HCT116 (cell line): ENCODE measurements around the gene ABHD10. TPM values are rescaled to one million over a fixed set of nuclear protein-coding genes. Genes with fewer than 3 reads are reported as not detected.

ENCODE experiments used
- ATAC-seq: fragments of 200-7000 bp; cut with Tn5 transposase; 2 replicates; pipeline ENCODE4 v1.9.1; 2020; ENCODE audit warnings: mild to moderate bottlenecking, moderate library complexity
- BruUV-seq: library from RNA; stranded (reverse); fragments of 400-500 nt; replicated peaks from 2 replicates; lab custom pipeline; 2021; lab: Mats Ljungman, UMichigan
- CTCF ChIA-PET: fragments of 300-600 bp; sonication (Branson Sonifier 250); formaldehyde crosslinking; loops from one replicate; lab custom pipeline; 2021; ENCODE audit warnings: antibody characterized with exemption; lab: Charles Lee
- POLR2A ChIA-PET: fragments of 300-600, 350-600 bp; sonication (Branson Sonifier 250); formaldehyde crosslinking; loops from one replicate; lab custom pipeline; 2021; ENCODE audit warnings: antibody characterized with exemption; lab: Charles Lee
- RAD21 ChIA-PET, 2 experiments: fragments of 300-600 bp; sonication (Branson Sonifier 250); formaldehyde crosslinking; loops; one replicate each; lab custom pipeline; 2023; ENCODE audit warnings: low total read pairs in 2 of 2; ENCODE audit not compliant: uncharacterized antibody in 2 of 2, unreplicated experiment in 2 of 2, low non-redundant PET in 1 of 2; lab: Charles Lee
- DNase-seq: peaks from one replicate; pipeline ENCODE4 v3.0.0-alpha.2; 2010; ENCODE audit warnings: low read depth, low spot score
- H2AFZ ChIP-seq: fragments of 200-600 bp; shearing (Covaris generic), sonication (generic); 2 replicates; pipeline ENCODE4 v1.6.1; 2017; ENCODE audit warnings: low read depth, mixed run types, mixed read lengths, antibody characterized with exemption, low read length; ENCODE audit not compliant: poor library complexity, severe bottlenecking
- H3K27ac ChIP-seq: 2 replicates; pipeline ENCODE4 v1.5.1; 2012; ENCODE audit warnings: low read depth, low read length
- H3K27me3 ChIP-seq: fragments of 200-600 bp; sonication (generic); 2 replicates; pipeline ENCODE4 v1.6.1; 2016; ENCODE audit warnings: mixed run types, low read length, mixed read lengths; ENCODE audit not compliant: insufficient read depth
- H3K36me3 ChIP-seq, 2 experiments: fragments of 200-500 bp in 1 of 2; fragments of 200-600 bp in 1 of 2; sonication (Bioruptor generic) in 1 of 2; sonication (generic) in 1 of 2; 2 replicates each; pipeline versions ENCODE4 v1.5.1 to v1.6.1; 2014 to 2016; ENCODE audit warnings: low read length in 2 of 2, inconsistent platforms in 1 of 2, mixed read lengths in 1 of 2, mixed run types in 1 of 2; ENCODE audit not compliant: insufficient read depth in 2 of 2, control insufficient read depth in 1 of 2
- H3K4me1 ChIP-seq, 2 experiments: fragments of 200-600 bp in 1 of 2; sonication (generic) in 1 of 2; 2 replicates each; pipeline versions ENCODE4 v1.5.1 to v1.6.1; 2012 to 2017; ENCODE audit warnings: low read length in 2 of 2, inconsistent platforms in 1 of 2, mild to moderate bottlenecking in 1 of 2, mixed read lengths in 1 of 2, mixed run types in 1 of 2, moderate library complexity in 1 of 2; ENCODE audit not compliant: insufficient read depth in 2 of 2, control insufficient read depth in 1 of 2
- H3K4me2 ChIP-seq: fragments of 200-600 bp; sonication (generic); 2 replicates; pipeline ENCODE4 v1.6.1; 2017; ENCODE audit warnings: mixed run types, low read length, mixed read lengths
- H3K4me3 ChIP-seq, 2 experiments: fragments of 200-600 bp in 1 of 2; sonication (generic) in 1 of 2; replicated peaks in 1 of 2; 2 replicates each; pipeline ENCODE4 v1.5.1; 2011 to 2016; ENCODE audit warnings: low read length in 2 of 2, control low read depth in 1 of 2, low read depth in 1 of 2, mild to moderate bottlenecking in 1 of 2, mixed read lengths in 1 of 2, mixed run types in 1 of 2
- H3K79me2 ChIP-seq: fragments of 200-600 bp; sonication (generic); 2 replicates; pipeline ENCODE4 v1.6.1; 2017; ENCODE audit warnings: mild to moderate bottlenecking, mixed run types, low read length, moderate library complexity, mixed read lengths; ENCODE audit not compliant: insufficient read depth
- H3K9ac ChIP-seq: fragments of 200-600 bp; sonication (generic); 2 replicates; pipeline ENCODE4 v1.6.1; 2016; ENCODE audit warnings: low read length, mixed read lengths
- H3K9me2 ChIP-seq: fragments of 200-600 bp; sonication (generic), shearing (Covaris generic); 2 replicates; pipeline ENCODE4 v1.6.1; 2017; ENCODE audit warnings: mixed run types, mild to moderate bottlenecking, moderate library complexity; ENCODE audit not compliant: insufficient read depth
- H3K9me3 ChIP-seq, 2 experiments: fragments of 200-500 bp in 1 of 2; fragments of 200-600 bp in 1 of 2; sonication (Bioruptor generic) in 1 of 2; sonication (generic) in 1 of 2; 2 replicates each; pipeline ENCODE4 v1.6.1; 2014 to 2017; ENCODE audit warnings: low read length in 2 of 2, mixed read lengths in 2 of 2, inconsistent platforms in 1 of 2, low read depth in 1 of 2, mild to moderate bottlenecking in 1 of 2, mixed run types in 1 of 2, moderate library complexity in 1 of 2; ENCODE audit not compliant: control insufficient read depth in 1 of 2, insufficient read depth in 1 of 2
- H4K20me1 ChIP-seq: fragments of 200-600 bp; sonication (generic), shearing (Covaris generic); 2 replicates; pipeline ENCODE4 v1.6.1; 2017; ENCODE audit warnings: mixed run types, mild to moderate bottlenecking, moderate library complexity; ENCODE audit not compliant: insufficient read depth
- ATF3 ChIP-seq: IDR thresholded peaks from 2 replicates; pipeline ENCODE4 v1.6.1; 2012
- CBX3 ChIP-seq: IDR thresholded peaks from 2 replicates; pipeline ENCODE4 v1.6.1; 2012; ENCODE audit warnings: low read depth
- CEBPB ChIP-seq: IDR thresholded peaks from 2 replicates; pipeline ENCODE4 v1.6.1; 2012; ENCODE audit warnings: low read depth
- CTCF ChIP-seq, 3 experiments: fragments of 200-600 bp in 1 of 3; sonication (generic) in 1 of 3; IDR thresholded peaks in 2 of 3; conservative IDR thresholded peaks in 1 of 3; 2 replicates each; pipeline ENCODE4 v1.5.1; 2012 to 2017; ENCODE audit warnings: low read depth in 2 of 3, low read length in 2 of 3, antibody characterized with exemption in 1 of 3, borderline replicate concordance in 1 of 3, control low read depth in 1 of 3, mild to moderate bottlenecking in 1 of 3, mixed read lengths in 1 of 3, mixed run types in 1 of 3, moderate library complexity in 1 of 3; ENCODE audit not compliant: insufficient read depth in 1 of 3
- ELF1 ChIP-seq: IDR thresholded peaks from 2 replicates; pipeline ENCODE4 v1.6.1; 2012; ENCODE audit warnings: low read depth, borderline replicate concordance
- EZH2phosphoT487 ChIP-seq: fragments of 200-600 bp; IDR thresholded peaks from 2 replicates; pipeline ENCODE4 v1.6.1; 2018; ENCODE audit warnings: antibody characterized with exemption, borderline replicate concordance
- FOSL1 ChIP-seq: IDR thresholded peaks from 2 replicates; pipeline ENCODE4 v1.6.1; 2012; ENCODE audit warnings: low read depth
- MAX ChIP-seq: IDR thresholded peaks from 2 replicates; pipeline ENCODE4 v1.6.1; 2012
- POLR2A ChIP-seq: IDR thresholded peaks from 2 replicates; pipeline ENCODE4 v1.7.0; 2011; ENCODE audit warnings: borderline replicate concordance; ENCODE audit not compliant: insufficient read depth, insufficient read length; ENCODE audit errors: extremely low read depth
- POLR2AphosphoS5 ChIP-seq: IDR thresholded peaks from 2 replicates; pipeline ENCODE4 v1.6.1; 2011; ENCODE audit warnings: mild to moderate bottlenecking, low read depth, low read length, moderate library complexity
- RAD21 ChIP-seq: IDR thresholded peaks from 2 replicates; pipeline ENCODE4 v1.6.1; 2012; ENCODE audit warnings: low read depth, mild to moderate bottlenecking
- SIN3A ChIP-seq: IDR thresholded peaks from 2 replicates; pipeline ENCODE4 v1.6.1; 2012; ENCODE audit warnings: low read depth
- SRF ChIP-seq: IDR thresholded peaks from 2 replicates; pipeline ENCODE4 v1.6.1; 2012; ENCODE audit warnings: low read depth
- TCF7L2 ChIP-seq: IDR thresholded peaks from 2 replicates; pipeline ENCODE4 v1.7.0; 2011; ENCODE audit warnings: borderline replicate concordance, inconsistent platforms; ENCODE audit not compliant: insufficient read depth, insufficient read length; ENCODE audit errors: extremely low read depth
- intact Hi-C: fragments of 100-400 bp; cut with micrococcal nuclease; formaldehyde crosslinking; loops from 2 replicates; pipeline ENCODE4 v1.10.0; 2022
- total RNA-seq: library from RNA; stranded (reverse); gene quantifications from one replicate; pipeline ENCODE4 v1.2.1, GENCODE V29; 2021; ENCODE audit not compliant: unreplicated experiment

Gene ABHD10
- total RNA-seq, 1 experiment from 2014 or later = 295 TPM

- DNase-seq = no peak
- BruUV-seq = no TSS peak
- intact Hi-C loops = no loop called here
- Histone ChIP-seq H3K4me1 (no peaks in the 10 kb centered on the region), H3K4me3 (no peak overlapping the region)
- TF ChIP-seq ELF1 (no peak), TCF7L2 (no peak), RAD21 (no peak)
- TF ChIP-seq, all 23 proteins: peak for 0
- RAD21 ChIA-PET = interaction anchor here in 1 of 2 experiments (0.7 kb wide), 1 partner anchor 427 kb away, joined by 3 read pairs; no protein-coding TSS in a partner anchor
- POLR2A ChIA-PET = no interaction called here
- CTCF ChIA-PET = interaction anchor here (1.1 to 3.0 kb wide), 2 partner anchors 12 to 17 kb away, joined by 3 to 10 read pairs; no protein-coding TSS in a partner anchor
- H3K27me3 ChIP-seq = no peaks in the 10 kb centered on the region
- H2AFZ ChIP-seq = no peak overlapping the region
- no peak overlapping the region for H3K27ac ChIP-seq
- no peaks in the 10 kb centered on the region for H3K9me2 ChIP-seq
- H4K20me1 ChIP-seq = no peaks in the 10 kb centered on the region
- H3K9ac ChIP-seq = no peak overlapping the region
- H3K79me2 ChIP-seq = no peaks in the 10 kb centered on the region
- ATAC-seq = no peak
- no peaks in the 10 kb centered on the region for H3K36me3 ChIP-seq
- no peak overlapping the region for H3K4me2 ChIP-seq
- no peaks in the 10 kb centered on the region for H3K9me3 ChIP-seq
Observed at GRCh38 chr3:112030901-112031300, 52.1 kb downstream of the ABHD10 start.

- Histone ChIP-seq H3K36me3 (no peaks in the 10 kb centered on the region), H3K9me3 (no peaks in the 10 kb centered on the region), H3K4me1 (no peaks in the 10 kb centered on the region), H3K9me2 (no peaks in the 10 kb centered on the region), H2AFZ (no peak overlapping the region), H3K9ac (no peak overlapping the region), H3K27me3 (no peaks in the 10 kb centered on the region), H3K4me3 (no peak overlapping the region), H3K4me2 (no peak overlapping the region), H4K20me1 (no peaks in the 10 kb centered on the region), H3K27ac (no peak overlapping the region), H3K79me2 (no peaks in the 10 kb centered on the region)
- intact Hi-C loops = no loop called here
- POLR2A ChIA-PET = no interaction called here
- RAD21 ChIA-PET = no interaction called here
- no peak for ATAC-seq
- CTCF ChIA-PET = interaction anchor here (1.1 to 3.0 kb wide), 4 partner anchors 9 to 43 kb away, joined by 3 to 10 read pairs (median 3); no protein-coding TSS in a partner anchor
- no peak for DNase-seq
- no TSS peak for BruUV-seq
- no peak for TF ChIP-seq POLR2AphosphoS5
- no peak for TF ChIP-seq POLR2A
- TF ChIP-seq CBX3 = no peak
- no peak for TF ChIP-seq ATF3
- TF ChIP-seq MAX = no peak
- TF ChIP-seq FOSL1 = no peak
- TF ChIP-seq ELF1 = no peak
- TF ChIP-seq SIN3A = no peak
- TF ChIP-seq EZH2phosphoT487 = no peak
- TF ChIP-seq SRF = no peak
- no peak for TF ChIP-seq RAD21
- no peak for TF ChIP-seq CEBPB
- no peak for TF ChIP-seq CTCF (IDR thresholded peaks at IDR 0.05 in 2 of 3, conservative IDR thresholded peaks at IDR 0.05 in 1 of 3; ENCODE audit: borderline replicate concordance in 1 of 3, insufficient read depth in 1 of 3, low read depth in 2 of 3, low read length in 2 of 3)
Observed at GRCh38 chr3:112032098-112032731, 53.4 kb downstream of the ABHD10 start.
